Hypothalamus (tissue), 51 donors: Measurements from ENCODE around the gene POLL.
"Not testable (repeated sequence)": the region's sequence is repeated elsewhere in the genome, so short reads cannot be mapped to it uniquely, and the experiment has no call there.

Source experiments
- DNase-seq, 51 donors: peaks; one replicate each; lab custom pipeline; 2025; lab: John Stamatoyannopoulos, UW

Gene POLL

DNA sequence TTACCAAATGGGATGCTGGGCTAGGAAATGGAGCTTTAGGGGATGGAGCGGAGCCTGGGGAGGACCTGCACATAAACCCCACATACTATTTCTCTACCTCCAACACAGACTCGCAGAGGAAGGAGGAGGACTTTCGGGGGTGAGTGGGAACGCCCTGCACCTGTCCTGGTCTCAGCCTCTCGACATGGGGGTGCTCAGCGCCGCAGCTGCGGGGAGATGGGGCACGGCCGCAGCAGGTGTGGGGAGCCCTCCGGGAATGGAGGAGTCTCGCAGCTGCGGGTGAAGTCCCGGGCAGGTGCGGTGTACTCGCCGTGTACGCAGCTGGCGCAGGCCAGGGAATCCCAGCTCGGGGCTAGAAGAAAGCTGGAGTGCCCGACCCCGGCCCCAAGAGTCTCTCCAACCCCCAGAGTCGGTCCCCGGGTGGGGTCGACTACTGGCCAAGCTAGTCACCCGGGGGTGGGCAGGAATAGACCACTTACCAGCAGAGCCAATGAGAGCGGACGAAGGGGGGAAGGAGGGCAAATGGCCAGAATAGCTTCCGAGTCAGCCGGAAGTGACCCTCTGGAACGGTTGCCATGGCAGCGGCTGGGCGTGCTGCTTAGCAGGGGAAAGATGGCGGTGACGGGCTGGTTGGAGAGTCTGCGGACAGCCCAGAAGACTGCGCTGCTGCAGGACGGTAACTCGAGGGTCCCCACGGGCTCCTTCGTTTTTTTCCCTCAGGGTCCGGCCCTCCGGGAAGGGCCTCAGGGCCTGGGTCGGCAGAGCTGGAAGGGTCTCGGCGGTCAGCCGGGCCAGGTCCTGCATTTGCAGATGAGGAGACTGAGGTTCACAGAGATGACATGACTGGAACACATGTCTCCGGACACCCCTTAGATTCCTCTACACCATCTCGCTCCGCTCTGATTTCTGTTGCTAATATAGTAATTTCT lies at the start of gene POLL, which contains the start of gene DPCD:
Gene POLL (minus strand): TSS at position 533 of the 929 bp plus-strand sequence. CDS start 897 bp downstream, outside the sequence.
Gene DPCD (plus strand): TSS at position 597 of the 929 bp plus-strand sequence. CDS start 16 bp downstream, at position 613.
- DNase-seq = peak; percentile 53 to 96 (median 91)

DNA sequence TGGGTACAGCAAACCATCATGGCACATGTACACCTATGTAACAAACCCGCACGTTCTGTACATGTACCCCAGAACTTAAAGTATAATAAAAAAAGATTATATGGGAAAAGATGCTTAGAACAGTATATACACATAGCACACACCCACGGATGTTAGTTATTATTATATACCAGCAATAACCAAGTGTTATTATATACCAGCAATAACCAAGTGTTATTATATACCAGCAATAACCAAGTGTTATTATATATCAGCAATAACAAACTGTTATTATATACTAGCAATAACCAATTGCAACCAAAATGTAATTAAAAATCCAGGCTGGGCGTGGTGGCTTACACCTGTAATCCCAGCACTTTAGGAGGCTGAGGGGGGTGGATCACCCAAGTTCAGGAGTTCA lies 45.5 kb upstream of the POLL start:
- DNase-seq = not testable (repeated sequence)

DNA sequence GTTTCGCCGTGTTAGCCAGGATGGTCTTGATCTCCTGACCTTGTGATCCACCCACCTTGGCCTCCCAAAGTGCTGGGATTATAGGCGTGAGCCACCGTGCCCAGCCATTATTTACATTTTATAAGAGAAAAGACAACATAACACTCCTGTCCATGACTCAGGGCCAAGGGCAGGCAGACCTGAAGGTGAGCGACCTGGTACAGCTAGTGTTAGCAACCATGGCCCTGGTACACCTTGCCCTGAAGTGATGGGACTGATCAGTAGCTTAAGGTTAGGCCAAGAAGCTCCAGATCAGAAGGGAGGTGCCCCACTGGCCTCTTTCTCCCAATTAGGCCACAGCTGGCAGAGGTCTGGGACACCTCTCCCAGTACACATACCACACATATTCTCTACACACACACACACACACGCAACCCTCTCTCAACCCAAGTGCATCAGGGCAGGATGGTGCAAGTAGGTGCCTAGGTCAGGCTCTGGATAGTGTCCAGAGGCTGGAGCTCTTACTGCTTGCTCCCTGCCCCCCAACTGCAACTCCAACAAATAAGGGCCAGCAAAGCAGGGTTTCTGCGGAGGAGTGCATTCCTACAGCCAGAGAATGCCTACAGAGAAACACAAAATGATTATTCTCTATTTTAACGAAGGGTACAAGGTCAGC lies 43.9 kb upstream of the POLL start:
- DNase-seq = no peak

DNA sequence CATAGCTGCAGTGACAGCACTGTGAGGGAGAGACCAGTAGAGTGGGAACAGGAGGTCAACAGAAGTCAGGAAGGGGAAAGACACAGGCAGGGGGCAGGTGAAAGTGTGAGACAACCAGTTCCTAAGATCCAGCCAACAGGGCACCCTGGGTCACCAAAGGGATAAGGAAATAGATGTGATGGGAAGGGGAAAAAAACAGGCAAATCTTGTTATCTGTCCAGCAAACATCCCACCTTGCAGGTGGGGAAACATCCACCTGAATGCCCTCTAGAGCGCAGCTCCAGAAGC lies 42.5 kb upstream of the POLL start:
- no peak for DNase-seq

DNA sequence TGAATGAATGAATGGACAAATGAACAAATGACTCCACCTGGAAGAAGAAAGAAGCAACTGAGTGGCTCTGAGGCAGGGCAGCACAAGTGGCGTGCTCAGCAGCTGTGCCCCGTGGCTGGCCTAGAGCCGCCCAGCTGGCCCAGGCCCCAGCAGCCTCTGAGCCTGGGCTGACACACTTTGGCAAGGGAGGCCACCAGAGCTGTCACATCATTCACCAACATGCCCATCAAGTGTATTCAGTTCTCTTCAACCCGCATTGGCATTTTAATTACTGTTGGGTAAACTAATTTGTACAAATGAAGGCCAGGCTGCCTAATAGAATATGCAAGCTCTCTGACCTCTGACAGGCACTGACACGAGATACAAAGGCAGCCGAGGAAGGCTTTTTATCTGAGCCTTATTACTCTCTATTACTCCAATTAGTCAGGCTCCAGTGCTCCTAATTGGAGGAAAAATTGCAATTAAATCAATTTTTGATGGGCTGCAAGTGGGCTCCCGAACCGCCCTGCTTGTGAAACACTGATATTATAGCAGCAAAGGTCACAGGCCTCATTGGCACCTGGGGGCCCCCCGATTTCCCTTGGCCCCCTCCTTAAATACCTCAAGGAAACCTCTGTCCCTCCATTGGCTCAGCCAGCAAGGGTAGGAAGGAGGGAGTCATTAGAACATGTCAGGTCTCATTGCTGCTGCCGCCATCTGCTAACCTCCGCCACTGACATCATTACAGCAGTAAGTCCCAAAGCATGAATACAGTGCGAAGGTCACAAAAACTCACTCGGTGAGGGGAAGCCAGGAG lies 42.0 kb upstream of the POLL start:
- DNase-seq = peak in 29 of 51 donors; percentile 10 to 76 (median 41)

DNA sequence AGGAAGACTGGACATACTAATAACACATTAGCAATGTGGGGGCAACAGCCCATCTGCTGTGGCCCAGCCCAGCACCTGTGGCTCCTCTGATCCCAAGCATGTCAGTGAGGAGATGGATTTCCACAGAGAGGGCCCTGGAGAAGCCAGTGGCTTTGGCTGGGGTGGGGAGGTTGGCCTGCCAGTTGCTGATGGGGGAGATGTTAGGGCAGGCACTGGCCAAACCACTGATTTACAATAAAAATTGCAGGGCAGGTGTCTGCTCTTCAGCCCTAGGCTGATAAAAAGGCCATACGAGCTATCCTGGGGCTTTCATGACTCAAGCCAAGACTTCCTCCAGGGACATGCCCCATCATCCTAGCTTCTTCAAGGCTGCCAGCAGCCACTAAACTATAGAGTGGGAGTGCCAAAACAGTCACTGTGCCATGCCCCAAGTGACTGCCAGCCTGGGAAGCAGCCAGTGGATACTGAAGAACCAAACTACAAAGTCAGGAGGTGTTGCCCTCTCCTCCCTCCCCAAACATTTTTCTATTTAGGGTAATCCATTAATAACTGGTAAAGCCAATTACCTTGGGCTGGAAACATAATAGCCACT lies 37.9 kb upstream of the POLL start:
- no peak for DNase-seq

DNA sequence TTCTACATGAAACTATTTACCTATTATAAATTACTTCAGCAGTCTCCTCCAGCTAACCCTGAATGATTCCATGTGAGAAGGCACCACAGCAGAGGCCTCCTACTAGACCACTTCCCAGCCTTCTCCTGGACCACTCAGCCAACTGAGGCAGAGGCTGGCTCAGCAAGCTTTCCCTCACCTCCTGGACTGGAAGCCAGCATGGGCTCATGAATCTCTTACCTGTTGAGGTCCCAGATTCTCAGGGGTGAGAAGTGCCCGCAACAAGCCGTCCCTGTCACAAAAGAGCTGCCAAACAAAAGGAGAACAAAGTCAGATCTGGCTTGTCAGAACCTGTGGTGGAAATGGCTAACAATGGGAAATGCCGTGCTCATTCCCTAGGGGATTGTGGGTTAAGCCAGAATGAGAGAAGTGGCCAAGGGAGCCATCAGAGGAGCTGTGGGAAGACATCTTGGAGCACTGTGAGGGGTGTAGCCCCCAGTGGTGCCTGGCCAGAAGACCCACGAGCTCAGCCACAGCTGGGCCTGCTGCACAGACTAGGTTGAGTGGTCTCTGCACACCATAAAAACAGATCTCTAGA lies 36.6 kb upstream of the POLL start:
- no peak for DNase-seq

DNA sequence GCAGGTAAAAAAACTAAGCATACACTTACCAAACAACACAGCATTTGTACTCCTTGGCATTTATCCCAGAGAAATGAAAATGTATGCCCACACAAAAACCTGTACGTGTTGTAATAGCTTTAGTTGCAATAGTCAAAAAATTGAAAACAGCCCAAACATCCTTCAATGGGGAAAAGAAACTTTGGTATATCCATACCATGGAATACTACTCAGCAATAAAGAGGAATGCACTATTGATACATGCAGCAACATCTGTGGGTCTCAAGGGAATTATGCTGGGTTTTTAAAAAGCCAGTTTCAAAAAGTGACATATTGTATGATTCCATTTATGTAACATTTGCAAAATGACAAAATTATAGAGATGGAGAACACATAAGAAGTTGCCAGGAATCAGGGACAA lies 35.5 kb upstream of the POLL start:
- DNase-seq = no peak

DNA sequence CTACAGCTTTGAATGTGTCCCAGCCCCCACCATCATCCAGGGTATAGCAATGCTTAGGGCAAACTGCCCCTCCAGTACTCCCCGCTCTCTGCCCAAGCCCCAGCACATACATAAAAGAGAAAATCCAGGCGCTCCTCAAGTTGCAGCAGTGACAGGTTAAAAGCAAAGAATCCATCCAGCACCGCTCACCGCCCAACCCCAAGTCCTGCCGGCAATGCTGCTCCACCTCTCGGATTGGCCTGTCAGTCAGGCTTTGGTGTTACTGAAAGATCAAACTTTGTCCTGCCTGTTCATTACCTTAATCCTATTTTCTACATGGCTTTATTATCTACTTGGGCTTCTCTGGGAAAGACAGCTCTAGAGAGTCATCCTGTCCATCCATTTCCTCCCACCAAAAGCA lies 31.9 kb upstream of the POLL start:
- DNase-seq = no peak

DNA sequence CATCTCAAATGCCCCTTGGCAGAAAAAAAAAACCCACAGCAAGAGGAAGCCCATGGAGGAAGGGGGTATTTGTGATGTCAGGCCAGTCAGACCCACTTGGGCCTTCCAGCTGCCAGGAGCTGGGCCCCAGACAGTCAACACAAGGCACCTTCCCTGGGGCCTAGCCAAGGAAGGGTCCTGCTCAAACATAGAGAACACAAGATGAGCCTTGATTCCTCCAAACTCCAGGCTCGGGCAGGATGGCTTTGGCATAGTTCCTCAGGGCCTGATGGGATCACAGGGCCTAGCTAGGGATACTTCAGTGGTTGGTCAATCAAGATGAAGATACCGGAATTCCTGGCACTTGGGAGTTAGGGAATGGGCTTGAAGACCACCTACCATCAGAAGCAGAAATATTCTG lies 30.8 kb upstream of the POLL start:
- no peak for DNase-seq

DNA sequence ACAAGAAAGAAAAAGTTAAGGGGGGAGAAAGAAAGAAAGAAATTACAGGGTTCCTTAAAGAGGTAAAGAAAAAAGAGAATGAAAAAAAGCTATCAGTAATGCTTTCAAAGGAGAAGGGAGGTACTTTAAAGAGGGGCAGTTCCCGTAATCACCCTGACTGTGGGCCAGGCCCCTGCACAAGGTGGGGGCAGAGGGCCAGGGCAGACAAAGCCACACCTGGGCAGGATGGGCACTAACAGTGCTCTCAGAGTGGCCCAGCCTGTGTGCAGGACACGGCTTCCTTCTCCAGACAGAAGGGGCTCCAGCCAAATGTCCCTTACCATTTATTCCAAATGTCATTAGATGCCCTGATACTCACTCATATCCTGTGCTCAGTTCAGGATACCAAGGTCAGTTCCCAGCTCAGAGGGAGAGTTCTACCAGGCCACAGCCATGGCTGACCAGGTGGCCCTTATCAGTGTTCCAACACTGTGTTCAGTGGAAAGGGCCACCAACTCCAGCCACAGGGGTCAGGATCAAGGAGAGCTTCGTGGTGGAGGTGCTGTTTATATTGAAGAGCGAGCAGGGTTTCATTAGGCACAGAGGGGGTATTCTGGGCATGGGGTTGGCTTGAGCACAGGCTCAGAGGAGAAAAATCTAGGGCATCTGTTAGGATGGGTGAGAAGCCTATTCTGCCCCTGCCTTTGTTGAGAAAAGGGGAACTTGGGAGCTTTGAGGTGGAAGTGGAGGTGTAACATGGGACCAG lies 29.9 kb upstream of the POLL start:
- no peak for DNase-seq

DNA sequence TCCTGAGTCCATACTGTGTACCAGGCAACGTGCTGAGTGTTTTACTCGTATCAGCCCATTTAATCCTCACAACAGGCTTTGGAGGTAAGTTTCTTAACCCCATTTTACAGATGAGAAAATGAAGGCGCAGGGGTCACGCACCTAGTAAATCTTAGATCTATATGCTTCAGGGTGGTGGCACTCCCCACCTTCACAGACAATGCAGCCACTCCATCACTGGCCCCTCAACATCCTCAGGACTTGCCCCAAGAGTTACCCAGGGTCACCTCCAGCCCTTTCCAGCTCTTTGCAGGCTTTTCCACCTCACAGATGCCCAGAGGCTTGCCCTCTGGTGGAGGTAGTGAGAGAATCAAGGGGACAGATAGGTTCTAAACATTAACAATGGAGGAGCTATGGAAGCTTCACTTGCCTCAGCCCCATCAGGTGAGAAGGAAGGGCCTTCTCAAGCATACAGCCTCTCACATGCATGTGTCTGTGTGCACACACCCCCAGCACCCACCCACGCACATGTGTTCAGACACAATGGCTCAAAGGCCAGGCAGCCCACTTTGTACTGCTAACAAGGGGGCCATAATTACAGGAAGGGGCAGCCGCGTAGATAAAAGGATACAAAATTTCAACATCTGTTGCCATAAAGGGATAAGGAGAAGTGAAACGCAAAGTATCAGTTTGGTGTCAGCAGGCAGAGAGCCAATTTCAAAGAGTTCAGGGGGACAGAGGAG lies 29.2 kb upstream of the POLL start:
- no peak for DNase-seq

DNA sequence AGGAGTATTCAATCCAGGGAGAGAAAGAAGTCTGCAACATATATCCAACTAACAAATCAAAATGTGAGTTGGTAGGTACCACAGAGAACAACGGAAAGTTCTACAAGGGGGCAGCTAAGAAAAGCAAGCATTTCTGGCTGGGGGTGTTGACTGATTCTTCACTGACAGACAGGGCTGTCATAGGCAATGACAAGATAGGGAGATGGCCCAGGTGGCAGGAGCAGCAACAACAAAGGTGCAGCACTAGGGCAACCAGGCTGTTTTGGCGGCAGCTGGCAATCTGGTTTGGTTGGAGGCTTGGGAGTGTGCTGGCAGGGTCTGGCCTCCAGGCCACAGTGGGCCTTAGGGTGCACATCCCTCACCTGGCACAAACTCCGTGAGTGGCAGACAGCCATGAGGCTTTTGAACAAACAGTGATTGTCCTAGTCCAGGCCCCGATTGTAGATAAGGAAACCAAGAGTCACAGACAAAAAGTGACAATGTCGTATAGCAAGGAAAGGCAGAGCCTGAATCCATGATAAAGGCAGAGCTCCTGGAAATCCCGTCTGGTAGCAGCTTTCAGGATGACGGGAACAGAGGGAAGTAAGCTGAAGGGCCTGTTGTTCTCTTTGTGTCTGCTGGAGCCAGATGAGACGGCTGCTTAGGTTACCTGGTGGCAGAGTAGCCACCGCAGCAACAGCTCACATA lies 28.5 kb upstream of the POLL start:
- no peak for DNase-seq

DNA sequence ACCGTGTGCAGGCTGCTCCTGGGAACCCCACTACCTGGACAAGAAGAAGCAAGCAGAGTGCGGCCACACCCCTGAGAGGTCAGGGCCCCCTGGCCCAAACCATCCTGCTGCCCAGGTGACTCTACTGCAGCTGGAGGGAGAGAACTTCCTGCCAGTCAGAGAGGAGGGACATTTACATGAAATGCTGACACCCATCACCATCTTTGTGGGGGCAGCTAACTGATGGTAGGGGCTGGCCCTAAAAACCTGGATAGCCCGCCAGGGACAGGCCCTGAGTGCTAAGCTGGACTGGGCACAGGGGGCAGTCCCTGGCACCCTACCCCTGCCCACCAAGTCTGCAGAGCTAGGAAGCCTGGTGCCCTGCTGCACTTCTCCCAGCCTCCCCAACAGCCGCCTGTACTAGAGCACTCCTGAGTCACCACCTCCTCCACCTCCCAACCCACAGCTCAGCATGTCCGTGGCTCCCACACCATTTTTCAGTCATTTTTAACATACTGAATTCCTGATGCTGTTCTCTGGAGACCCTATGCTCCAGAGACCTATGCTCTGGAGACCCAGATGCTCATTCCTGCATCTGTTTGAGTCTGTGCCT lies 27.6 kb upstream of the POLL start:
- no peak for DNase-seq

DNA sequence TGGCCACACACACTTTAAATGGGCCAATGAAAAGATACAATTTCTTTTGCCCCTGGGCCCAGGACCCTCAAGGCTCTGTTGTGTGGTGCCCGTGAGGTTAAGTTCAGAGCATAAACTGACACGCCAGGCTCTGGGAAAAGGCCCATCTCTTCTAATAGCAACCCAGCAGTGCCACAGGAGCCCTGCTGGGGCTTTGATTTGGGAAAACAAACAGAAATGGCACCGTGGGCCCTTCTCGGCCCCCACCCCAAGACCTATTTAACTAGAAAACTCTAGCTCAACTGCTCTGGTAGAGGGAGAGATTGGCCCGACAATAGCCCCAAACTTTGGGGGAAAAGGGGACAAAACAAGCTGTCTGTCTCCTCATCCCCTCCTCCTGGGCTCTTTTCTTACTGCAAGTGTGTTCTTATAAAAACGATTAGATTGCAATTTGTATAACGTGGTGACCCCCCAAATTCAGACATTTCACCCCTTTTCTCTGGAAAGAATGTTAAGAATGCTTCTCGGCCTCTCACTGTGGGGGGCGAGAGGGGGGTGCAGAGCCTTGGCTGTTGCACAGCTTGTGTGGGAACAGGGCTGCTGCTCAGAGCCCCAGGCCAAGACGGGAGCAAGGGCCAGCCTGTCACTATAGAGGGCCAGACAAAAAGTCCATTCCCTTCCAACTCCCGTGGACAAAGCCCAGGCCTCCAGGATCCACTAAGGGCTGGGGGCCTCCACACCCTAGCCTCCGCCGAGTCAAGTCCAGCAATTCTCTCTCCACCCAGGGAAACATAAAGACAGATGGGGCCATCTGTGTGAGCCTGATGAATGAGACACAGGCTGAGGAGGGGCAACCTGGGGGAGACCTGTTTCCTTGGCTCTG lies 26.8 kb upstream of the POLL start:
- DNase-seq = peak in 1 of 51 donors; percentile 11

DNA sequence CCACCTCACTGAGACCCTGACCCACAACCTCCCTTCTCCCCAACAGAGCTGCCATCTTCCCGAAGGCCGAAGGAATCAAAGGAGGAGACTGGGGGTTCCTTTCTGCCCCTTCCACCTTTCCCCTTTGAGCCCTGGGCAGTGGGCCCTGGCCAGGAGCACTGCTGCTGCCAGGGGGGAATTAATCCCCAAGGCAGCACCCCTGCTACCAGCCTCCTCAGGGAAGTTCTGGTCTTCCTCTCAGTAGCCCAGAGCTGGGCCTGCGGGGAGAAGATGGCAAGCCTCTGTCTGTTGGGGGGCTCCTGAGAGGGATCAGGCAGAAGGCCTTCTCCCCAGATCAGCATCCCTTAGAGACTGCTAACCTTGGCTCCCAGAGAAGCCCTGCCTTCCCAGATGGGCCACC lies 25.6 kb upstream of the POLL start:
- DNase-seq = no peak

DNA sequence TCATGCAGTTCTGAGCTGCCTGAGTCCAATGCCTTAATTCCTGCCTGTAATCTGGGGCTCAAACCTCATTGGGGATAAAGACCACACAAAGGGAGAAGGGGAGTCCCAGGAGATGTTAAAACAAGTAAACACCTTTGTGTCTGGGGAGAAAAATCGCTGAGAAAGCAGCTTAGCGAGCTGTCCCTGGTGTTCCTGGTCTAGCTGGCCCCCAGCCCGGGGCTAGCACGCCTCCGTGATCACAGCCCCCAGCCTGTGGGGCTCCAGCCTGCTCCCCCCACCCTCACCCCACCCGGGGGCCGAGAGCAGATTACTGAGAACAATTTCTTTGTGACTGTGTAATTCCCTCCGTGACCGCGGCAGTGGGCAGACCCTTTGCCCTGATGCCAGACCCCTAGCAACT lies 24.8 kb upstream of the POLL start:
- peak in 2 of 51 donors; percentile 18 to 29 for DNase-seq
